Ascending aorta (tissue), 2 donors: ENCODE results near the gene DENND5B. TPM values are rescaled to one million over a fixed set of nuclear protein-coding genes. Genes with fewer than 3 reads are reported as not detected.

Source experiments
- DNase-seq, 2 donors: peaks; one replicate each; pipeline ENCODE4 v3.0.0-alpha.2; 2019; ENCODE audit warnings: low spot score in 2 of 2
- H3K27ac ChIP-seq, 2 donors: fragments of 200-600 bp; sonication (generic); one replicate each; pipeline ENCODE4 v1.5.1; 2016 to 2017; ENCODE audit warnings: mild to moderate bottlenecking in 1 of 2
- H3K27me3 ChIP-seq: fragments of 200-600 bp; sonication (generic); one replicate; pipeline ENCODE4 v1.5.1; 2017
- H3K36me3 ChIP-seq, 2 donors: fragments of 200-600 bp; sonication (generic); one replicate each; pipeline ENCODE4 v1.5.1; 2016
- H3K4me1 ChIP-seq, 2 donors: fragments of 200-600 bp; sonication (generic); one replicate each; pipeline ENCODE4 v1.5.1; 2016 to 2017; ENCODE audit warnings: mild to moderate bottlenecking in 1 of 2
- H3K4me3 ChIP-seq, 2 donors: fragments of 200-600 bp; sonication (generic); one replicate each; pipeline ENCODE4 v1.5.1; 2016 to 2017; ENCODE audit warnings: mild to moderate bottlenecking in 1 of 2
- H3K9me3 ChIP-seq, 2 donors: fragments of 200-600 bp; sonication (generic); one replicate each; pipeline ENCODE4 v1.5.1; 2016
- intact Hi-C: fragments of 100-400 bp; cut with DNase I; formaldehyde crosslinking; loops from one replicate; pipeline ENCODE4 v1.15.1; 2023
- total RNA-seq: library from RNA; depleted of rRNA; stranded (reverse); fragments of >200 nt; gene quantifications from one replicate; pipeline ENCODE4 v1.1.0, GENCODE V29; 2016
- TF ChIP-seq, protein P1 (sequence below), 3 experiments: fragments of 200-600 bp in 2 of 3; fragments of 450-650 bp in 1 of 3; sonication (generic) in 2 of 3; IDR thresholded peaks; one replicate each; pipeline ENCODE4 v1.5.1; 2016 to 2019; ENCODE audit warnings: antibody characterized with exemption in 3 of 3, mild to moderate bottlenecking in 1 of 3, moderate library complexity in 1 of 3

Gene DENND5B
- total RNA-seq, 1 donor from 2014 or later = 4.7 TPM

DNA sequence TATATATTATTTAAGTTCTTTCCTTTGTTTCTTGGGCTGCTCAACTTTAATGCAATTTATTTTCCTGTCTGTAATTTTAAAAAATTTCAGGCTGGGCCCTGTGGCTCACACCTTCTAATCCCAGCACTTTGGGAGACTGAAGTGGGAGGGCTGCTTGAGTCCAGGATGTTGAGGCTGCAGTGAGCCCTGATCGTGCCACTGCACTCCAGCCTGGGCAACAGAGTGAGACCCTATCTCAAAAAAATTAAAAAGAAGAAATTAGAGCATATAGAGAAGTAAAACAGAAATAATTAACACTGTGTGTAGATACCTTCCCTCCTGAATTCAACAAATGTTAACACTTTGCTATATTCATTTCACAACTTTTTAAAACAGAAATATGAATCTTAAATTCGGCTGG lies 74.2 kb downstream of the DENND5B start:
- DNase-seq = no peak
- intact Hi-C loops = loop anchor here (5.0 kb wide), 1 partner anchor 71 kb away; no protein-coding TSS in a partner anchor
- H3K4me1 ChIP-seq = peaks cover 0 to 21% of the 10 kb centered on the region in 2 donors
- H3K36me3 ChIP-seq = no peaks in the 10 kb centered on the region
- no peak overlapping the region for H3K27ac ChIP-seq
- TF ChIP-seq, protein P1, sequence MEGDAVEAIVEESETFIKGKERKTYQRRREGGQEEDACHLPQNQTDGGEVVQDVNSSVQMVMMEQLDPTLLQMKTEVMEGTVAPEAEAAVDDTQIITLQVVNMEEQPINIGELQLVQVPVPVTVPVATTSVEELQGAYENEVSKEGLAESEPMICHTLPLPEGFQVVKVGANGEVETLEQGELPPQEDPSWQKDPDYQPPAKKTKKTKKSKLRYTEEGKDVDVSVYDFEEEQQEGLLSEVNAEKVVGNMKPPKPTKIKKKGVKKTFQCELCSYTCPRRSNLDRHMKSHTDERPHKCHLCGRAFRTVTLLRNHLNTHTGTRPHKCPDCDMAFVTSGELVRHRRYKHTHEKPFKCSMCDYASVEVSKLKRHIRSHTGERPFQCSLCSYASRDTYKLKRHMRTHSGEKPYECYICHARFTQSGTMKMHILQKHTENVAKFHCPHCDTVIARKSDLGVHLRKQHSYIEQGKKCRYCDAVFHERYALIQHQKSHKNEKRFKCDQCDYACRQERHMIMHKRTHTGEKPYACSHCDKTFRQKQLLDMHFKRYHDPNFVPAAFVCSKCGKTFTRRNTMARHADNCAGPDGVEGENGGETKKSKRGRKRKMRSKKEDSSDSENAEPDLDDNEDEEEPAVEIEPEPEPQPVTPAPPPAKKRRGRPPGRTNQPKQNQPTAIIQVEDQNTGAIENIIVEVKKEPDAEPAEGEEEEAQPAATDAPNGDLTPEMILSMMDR (IDR thresholded peaks at IDR 0.05) = no peak
- no peaks in the 10 kb centered on the region for H3K9me3 ChIP-seq
- no peaks in the 10 kb centered on the region for H3K27me3 ChIP-seq
- H3K4me3 ChIP-seq = no peak overlapping the region

DNA sequence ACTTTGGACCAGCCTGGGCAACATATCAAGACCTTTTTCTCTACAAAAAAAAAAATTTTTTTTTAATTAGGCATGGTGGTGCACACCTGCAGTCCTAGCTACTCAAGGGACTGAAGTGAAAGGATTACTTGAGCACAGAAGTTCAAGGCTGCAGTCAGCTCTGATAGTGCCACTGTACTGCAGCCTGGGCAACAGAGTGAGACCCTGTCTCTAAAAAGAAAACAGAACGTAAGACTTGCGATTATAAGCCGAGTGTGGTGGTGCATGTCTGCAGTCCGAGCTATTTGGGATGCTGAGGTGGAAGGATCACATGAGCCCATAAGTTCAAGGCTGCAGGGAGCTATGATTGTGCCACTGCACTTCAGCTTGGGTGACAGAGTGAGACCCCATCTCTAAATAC lies 76.0 kb downstream of the DENND5B start:
- intact Hi-C loops = loop anchor here (5.0 kb wide), 1 partner anchor 72 kb away; no protein-coding TSS in a partner anchor
- DNase-seq = no peak
- TF ChIP-seq, protein P1 (IDR thresholded peaks at IDR 0.05) = no peak

DNA sequence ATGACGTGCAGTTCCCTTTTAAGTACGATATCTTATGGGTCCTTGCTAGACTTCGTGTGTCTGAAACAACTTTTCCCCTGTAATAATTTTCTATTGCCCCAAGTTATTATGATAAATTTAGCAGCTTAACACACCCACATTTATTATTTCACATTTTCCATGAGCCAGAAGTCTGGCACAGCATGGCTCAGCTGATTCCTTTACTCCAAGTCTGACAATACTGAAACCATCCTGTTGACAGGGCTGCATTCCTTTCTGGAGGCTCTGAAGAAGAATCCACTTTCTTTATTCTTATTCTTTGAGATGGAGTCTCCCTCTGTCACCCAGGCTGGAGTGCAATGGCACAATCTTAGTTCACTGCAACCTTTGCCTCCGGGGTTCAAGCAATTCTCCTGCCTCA lies 80.9 kb downstream of the DENND5B start:
- Histone ChIP-seq H3K27me3 (no peaks in the 10 kb centered on the region), H3K27ac (peak overlapping the region; percentile 54 to 66), H3K4me3 (no peak overlapping the region), H3K36me3 (no peaks in the 10 kb centered on the region), H3K9me3 (no peaks in the 10 kb centered on the region), H3K4me1 (peaks cover 3 to 8% of the 10 kb centered on the region in 2 donors)
- TF ChIP-seq, protein P1 (IDR thresholded peaks at IDR 0.05) = no peak
- no peak for DNase-seq
- intact Hi-C loops = no loop called here

More for the DNA sequence above, 76.0 kb downstream of the DENND5B start:
- Histone ChIP-seq H3K27me3 (no peaks in the 10 kb centered on the region), H3K9me3 (no peaks in the 10 kb centered on the region), H3K4me3 (no peak overlapping the region), H3K4me1 (peaks cover 3 to 17% of the 10 kb centered on the region in 2 donors), H3K36me3 (no peaks in the 10 kb centered on the region), H3K27ac (no peak overlapping the region)

DNA sequence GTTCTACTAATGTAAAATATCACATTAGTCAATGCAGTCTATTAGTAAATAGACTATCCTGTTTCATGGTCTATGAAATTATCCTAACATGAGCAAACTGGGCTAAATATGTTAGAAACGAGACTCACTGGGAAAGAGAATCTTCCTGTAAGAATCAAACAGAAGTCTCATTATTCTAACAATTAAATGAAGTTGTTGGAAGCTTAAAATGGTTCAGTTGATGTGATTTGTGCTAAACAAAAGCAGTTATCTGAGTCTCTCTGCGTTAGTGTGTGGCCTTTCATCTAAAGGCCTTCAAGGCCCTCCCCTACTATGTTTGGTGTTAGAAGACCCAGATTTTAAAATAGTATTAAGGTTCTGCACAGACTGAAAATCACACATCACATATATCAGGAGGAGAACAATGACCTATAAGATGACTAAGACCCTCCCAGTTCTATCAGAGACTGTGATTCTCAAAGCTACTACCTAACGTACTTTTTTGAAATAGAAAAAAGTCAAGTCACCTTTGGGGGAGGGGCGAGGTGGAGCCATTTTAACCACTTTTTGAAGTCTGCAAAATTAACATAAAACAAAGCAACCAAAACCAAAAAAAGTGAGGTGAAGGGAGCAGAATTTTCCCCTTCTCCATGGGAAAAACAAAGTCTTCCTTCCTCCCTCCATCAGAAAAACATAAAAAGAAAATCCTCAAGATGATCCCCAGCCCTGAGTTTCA lies 82.3 kb downstream of the DENND5B start:
- no peak for DNase-seq
- Histone ChIP-seq H3K9me3 (no peaks in the 10 kb centered on the region), H3K27me3 (no peaks in the 10 kb centered on the region), H3K27ac (peak overlapping the region; percentile 54 to 66), H3K36me3 (no peaks in the 10 kb centered on the region), H3K4me1 (peaks cover 3 to 8% of the 10 kb centered on the region in 2 donors), H3K4me3 (no peak overlapping the region)
- TF ChIP-seq, protein P1 (IDR thresholded peaks at IDR 0.05) = no peak
- intact Hi-C loops = no loop called here

DNA sequence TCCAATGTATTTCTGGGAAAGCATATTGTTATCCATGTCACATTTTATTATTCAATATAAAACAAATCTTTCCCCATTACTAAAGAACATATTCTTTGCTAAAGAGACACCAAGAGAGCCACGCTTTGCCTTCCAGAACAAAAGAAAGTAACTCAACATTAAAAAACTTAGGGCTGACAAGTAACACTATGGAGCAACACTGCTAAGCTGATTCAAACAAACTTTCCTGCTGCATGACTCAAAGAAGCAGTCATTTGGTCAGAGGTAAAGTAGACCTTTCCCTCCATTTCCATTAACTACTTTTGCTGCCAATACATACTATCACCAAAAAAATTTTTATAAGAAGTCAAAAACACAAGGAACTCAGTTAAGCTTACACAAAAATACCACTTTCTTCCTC lies 83.0 kb downstream of the DENND5B start:
- peaks cover 3 to 8% of the 10 kb centered on the region in 2 donors for H3K4me1 ChIP-seq
- DNase-seq = no peak
- no peaks in the 10 kb centered on the region for H3K27me3 ChIP-seq
- no peaks in the 10 kb centered on the region for H3K9me3 ChIP-seq
- TF ChIP-seq, protein P1 (IDR thresholded peaks at IDR 0.05) = no peak
- no peaks in the 10 kb centered on the region for H3K36me3 ChIP-seq
- no peak overlapping the region for H3K4me3 ChIP-seq
- intact Hi-C loops = no loop called here
- H3K27ac ChIP-seq = peak overlapping the region in 1 of 2 donors; percentile 7
